DMS79 (cell line): ENCODE results near the gene CNPY1.

Experiments
- DNase-seq: peaks from one replicate; lab custom pipeline; 2025; lab: John Stamatoyannopoulos, UW

The CNPY1 gene

GRCh38 chr7:155454183-155455112, 91.9 kb downstream of the CNPY1 start:
- no peak for DNase-seq

GRCh38 chr7:155453296-155454182, 92.8 kb downstream of the CNPY1 start:
- no peak for DNase-seq

GRCh38 chr7:155452505-155453295, 93.7 kb downstream of the CNPY1 start:
- DNase-seq = no peak

- no peak for DNase-seq
Measured at GRCh38 chr7:155451840-155452239, 94.5 kb downstream of the CNPY1 start.
